NCI-H1436 treated with DMSO at 0.1 percent for 48 hours (cell line): ENCODE data around the gene CAMTA1.
"Not testable (repeated sequence)": the region's sequence is repeated elsewhere in the genome, so short reads cannot be mapped to it uniquely, and the experiment has no call there.

Source experiments
- DNase-seq: peaks from one replicate; lab custom pipeline; 2025; lab: John Stamatoyannopoulos, UW

The CAMTA1 gene

GRCh38 chr1:6809461-6809860 lies 24.2 kb downstream of the CAMTA1 start:
- DNase-seq, result no peak

- not testable (repeated sequence) for DNase-seq
Measured at GRCh38 chr1:6810146-6810734, 25.0 kb downstream of the CAMTA1 start.

- DNase-seq, result no peak
Measured at GRCh38 chr1:6811583-6811982, 26.3 kb downstream of the CAMTA1 start.

GRCh38 chr1:6813165-6813564 lies 27.9 kb downstream of the CAMTA1 start:
- no peak for DNase-seq

GRCh38 chr1:6815726-6816125 lies 30.5 kb downstream of the CAMTA1 start:
- DNase-seq, result no peak

GRCh38 chr1:6819246-6820040 lies 34.2 kb downstream of the CAMTA1 start:
- no peak for DNase-seq

GRCh38 chr1:6820899-6821298 lies 35.6 kb downstream of the CAMTA1 start:
- DNase-seq, result no peak

- DNase-seq, result peak; percentile 50
Measured at GRCh38 chr1:6822530-6823359, 37.5 kb downstream of the CAMTA1 start.

GRCh38 chr1:6823793-6824192 lies 38.5 kb downstream of the CAMTA1 start:
- no peak for DNase-seq

GRCh38 chr1:6824665-6825368 lies 39.6 kb downstream of the CAMTA1 start:
- DNase-seq, result no peak

- no peak for DNase-seq
Measured at GRCh38 chr1:6825828-6826227, 40.6 kb downstream of the CAMTA1 start.

- DNase-seq, result no peak
Measured at GRCh38 chr1:6827079-6827478, 41.8 kb downstream of the CAMTA1 start.

GRCh38 chr1:6827630-6828165 lies 42.4 kb downstream of the CAMTA1 start:
- no peak for DNase-seq

GRCh38 chr1:6831366-6831765 lies 46.1 kb downstream of the CAMTA1 start:
- DNase-seq, result no peak

- DNase-seq, result not testable (repeated sequence)
Measured at GRCh38 chr1:6832006-6832405, 46.8 kb downstream of the CAMTA1 start.

GRCh38 chr1:6832531-6833188 lies 47.4 kb downstream of the CAMTA1 start:
- no peak for DNase-seq

GRCh38 chr1:6833804-6834203 lies 48.5 kb downstream of the CAMTA1 start:
- DNase-seq, result no peak

GRCh38 chr1:6834366-6834765 lies 49.1 kb downstream of the CAMTA1 start:
- DNase-seq, result no peak

- DNase-seq, result no peak
Measured at GRCh38 chr1:6835139-6835538, 49.9 kb downstream of the CAMTA1 start.

- DNase-seq, result no peak
Measured at GRCh38 chr1:6842301-6842700, 57.0 kb downstream of the CAMTA1 start.

GRCh38 chr1:6845786-6846185 lies 60.5 kb downstream of the CAMTA1 start:
- not testable (repeated sequence) for DNase-seq
